Measurements from ENCODE around the gene NBEAL1. TPM values are rescaled to one million over a fixed set of nuclear protein-coding genes. Genes with fewer than 3 reads are reported as not detected.
"Not testable (repeated sequence)": the region's sequence is repeated elsewhere in the genome, so short reads cannot be mapped to it uniquely, and the experiment has no call there.

The NBEAL1 gene
- total RNA-seq, 1 experiment from 2014 or later: 2.7 TPM

DNA sequence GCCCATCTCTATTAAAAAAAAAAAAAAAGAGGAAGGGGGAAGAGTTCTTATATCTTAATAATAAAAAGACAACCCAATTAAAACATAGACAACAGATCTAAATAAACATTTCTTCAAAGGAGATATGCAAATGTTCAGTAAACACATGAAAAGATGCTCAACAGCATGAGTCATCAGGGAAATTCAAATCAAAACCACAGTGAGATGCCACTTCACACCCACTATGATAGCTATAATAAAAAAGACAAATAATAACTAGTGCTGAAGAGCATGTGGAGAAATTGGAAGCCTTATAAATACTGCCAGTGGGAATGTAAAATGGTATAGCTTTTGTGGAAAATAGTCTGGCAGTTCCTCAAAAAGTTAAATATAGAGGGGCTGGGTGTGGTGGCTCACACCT, 162.7 kb downstream of the NBEAL1 start:
- no peak for DNase-seq (ENCODE audit: low read depth)
- in situ Hi-C loops (cut with HindIII; ENCODE audit: low pct_unique_long_range_greater_than_20kb, low sequenced_read_pairs): no loop called here

DNA sequence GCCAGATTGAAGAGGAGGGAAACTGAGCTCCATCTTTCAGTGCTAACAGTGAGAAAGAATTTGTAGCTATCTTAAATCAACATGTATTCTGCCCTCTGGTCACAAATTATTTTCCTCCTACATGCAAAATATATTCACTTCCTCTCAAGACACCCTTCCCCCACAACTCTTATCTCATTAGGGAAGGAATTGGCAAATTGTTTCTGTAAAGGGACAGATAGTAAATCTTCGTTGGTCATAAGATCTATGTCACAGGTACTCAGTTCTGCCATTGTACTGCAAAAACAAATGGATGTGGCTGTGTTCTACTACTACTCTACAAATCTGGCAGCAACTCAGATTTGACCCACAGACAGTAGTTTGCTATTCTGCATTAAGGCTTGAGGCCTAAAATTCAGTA, 171.2 kb downstream of the NBEAL1 start:
- no peak for DNase-seq (ENCODE audit: low read depth)
- in situ Hi-C loops (cut with HindIII; ENCODE audit: low pct_unique_long_range_greater_than_20kb, low sequenced_read_pairs): no loop called here

DNA sequence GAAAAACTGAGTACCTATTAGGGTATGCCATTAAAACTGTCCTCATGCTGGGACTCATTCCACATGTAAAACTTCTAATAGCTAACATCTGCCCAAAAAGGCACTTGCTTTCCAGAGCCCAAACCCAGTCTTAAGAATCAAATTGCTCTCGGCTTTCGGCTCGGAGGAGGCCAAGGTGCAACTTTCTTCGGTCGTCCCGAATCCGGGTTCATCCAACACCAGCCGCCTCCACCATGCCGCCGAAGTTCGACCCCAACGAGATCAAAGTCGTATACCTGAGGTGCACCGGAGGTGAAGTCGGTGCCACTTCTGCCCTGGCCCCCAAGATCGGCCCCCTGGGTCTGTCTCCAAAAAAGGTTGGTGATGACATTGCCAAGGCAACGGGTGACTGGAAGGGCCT, 175.9 kb downstream of the NBEAL1 start:
- DNase-seq (ENCODE audit: low read depth); in situ Hi-C loops (cut with HindIII; ENCODE audit: low pct_unique_long_range_greater_than_20kb, low sequenced_read_pairs): not testable (repeated sequence)

DNA sequence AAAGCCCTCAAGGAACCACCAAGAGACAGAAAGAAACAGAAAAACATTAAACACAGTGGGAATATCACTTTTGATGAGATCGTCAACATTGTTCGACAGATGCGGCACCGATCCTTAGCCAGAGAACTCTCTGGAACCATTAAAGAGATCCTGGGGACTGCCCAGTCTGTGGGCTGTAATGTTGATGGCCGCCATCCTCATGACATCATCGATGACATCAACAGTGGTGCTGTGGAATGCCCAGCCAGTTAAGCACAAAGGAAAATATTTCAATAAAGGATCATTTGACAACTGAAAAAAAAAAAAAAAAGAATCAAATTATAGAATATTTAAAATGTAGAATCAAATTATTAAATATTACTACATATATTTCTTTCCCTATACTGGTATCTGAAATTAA, 176.4 kb downstream of the NBEAL1 start:
- in situ Hi-C loops (cut with HindIII; ENCODE audit: low pct_unique_long_range_greater_than_20kb, low sequenced_read_pairs); DNase-seq (ENCODE audit: low read depth): not testable (repeated sequence)

DNA sequence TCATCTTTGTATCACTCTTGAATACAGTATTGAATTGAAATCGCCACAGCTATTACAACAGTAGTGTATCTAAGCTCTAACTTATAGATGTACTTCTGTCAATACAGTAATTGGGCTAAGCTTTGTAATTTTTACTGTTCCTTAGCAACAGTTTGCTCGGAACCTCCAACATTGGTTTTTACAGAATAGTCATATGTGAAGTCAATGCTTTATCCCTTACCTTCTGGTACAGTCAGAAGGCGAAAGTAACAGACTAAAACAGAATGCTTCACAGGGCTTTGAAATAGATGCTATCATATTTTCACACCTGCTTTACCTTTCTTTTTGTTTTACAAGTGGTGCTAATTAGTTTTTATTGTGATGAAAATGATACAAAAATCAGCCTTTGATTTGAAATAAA, 177.3 kb downstream of the NBEAL1 start:
- in situ Hi-C loops (cut with HindIII; ENCODE audit: low pct_unique_long_range_greater_than_20kb, low sequenced_read_pairs): no loop called here
- DNase-seq (ENCODE audit: low read depth): no peak

DNA sequence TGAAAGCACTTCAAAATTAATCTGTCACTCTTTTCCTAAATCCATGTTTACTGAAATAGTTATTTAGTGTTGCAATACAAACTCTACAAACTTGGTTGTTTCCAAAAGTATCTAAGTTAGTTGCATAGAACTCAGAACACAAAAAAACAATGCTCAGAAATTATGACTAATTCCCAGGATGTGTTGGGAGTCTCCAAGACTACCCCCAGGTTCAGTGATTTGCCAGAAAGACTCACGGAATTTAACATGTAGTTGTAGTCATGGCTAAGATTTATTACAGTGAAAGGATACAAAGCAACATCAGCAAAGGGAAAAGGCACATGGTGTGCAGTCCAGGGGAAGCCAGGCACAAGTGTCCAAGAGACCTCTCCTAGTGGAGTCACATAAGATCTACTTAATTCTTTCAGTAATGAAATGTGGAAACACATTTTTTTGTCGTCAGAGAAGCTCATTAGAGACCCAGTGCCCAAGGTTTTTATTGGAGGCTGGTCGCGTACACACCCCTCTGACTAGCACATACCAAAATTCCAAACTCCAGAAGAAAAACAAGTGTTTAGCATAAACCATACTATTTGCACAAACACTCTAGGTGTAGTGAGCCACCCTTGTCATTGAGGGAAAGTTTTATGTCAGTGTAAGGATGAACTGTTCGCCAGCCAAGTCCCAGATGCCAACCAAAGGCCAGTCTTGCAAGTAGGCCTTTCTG, 180.8 kb downstream of the NBEAL1 start:
- in situ Hi-C loops (cut with HindIII; ENCODE audit: low pct_unique_long_range_greater_than_20kb, low sequenced_read_pairs): no loop called here
- no peak for DNase-seq (ENCODE audit: low read depth)

DNA sequence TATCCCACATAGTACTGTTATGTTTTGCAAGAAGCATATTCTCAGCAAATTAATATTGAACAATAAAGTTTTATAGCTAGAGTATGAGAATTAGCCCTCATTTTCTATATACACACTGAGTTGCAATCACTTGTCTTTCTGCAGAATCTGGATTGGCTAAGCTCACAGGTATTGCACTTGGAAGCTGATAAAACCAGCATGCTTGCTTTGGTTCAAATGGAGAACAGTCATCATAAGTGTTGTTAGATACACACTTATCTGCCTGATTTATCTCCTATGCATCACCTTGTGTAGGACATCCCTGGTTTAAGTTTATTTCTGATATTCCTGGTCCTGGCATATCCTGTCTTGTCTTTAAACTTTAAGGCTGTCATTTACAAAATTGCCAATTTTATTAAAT, 186.2 kb downstream of the NBEAL1 start:
- in situ Hi-C loops (cut with HindIII; ENCODE audit: low pct_unique_long_range_greater_than_20kb, low sequenced_read_pairs): no loop called here
- DNase-seq (ENCODE audit: low read depth): no peak

DNA sequence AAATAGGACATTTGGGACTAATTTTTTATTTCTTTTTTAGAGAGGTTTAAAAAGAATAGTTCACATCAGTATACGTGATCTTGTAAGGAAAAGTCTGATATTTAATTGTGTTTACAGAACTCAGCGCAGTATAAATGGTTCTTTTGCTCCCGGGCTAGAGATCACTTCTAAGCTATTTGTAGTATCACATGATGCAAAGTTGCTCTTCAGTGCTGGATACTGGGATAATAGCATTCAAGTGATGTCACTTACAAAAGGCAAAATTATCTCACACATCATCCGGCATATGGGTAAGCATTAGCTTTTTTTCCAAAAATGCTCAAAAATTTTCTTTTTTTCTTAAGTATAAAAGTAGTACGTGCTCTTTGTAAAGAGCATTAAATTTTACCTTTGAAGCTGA, 186.8 kb downstream of the NBEAL1 start:
- no peak for DNase-seq (ENCODE audit: low read depth)
- in situ Hi-C loops (cut with HindIII; ENCODE audit: low pct_unique_long_range_greater_than_20kb, low sequenced_read_pairs): no loop called here

DNA sequence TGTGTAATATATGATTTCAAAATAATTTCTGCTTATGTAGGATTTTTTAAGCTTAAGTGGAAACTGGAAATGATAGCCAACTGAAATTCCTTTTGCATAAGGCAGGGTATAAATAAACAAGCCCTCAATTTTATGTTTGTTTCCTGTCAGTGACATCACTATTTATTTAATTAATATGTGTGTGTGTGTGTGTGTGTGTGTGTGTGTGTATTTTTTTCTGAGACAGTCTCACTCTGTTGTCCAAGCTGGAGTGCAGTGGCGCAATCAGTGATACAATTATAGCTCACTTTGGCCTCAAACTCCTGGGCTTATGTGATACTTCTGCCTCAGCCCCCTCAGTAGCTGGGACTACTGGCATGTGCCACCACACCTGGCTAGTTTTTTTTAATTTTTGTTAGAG, 194.9 kb downstream of the NBEAL1 start:
- in situ Hi-C loops (cut with HindIII; ENCODE audit: low pct_unique_long_range_greater_than_20kb, low sequenced_read_pairs): no loop called here
- DNase-seq (ENCODE audit: low read depth): no peak

DNA sequence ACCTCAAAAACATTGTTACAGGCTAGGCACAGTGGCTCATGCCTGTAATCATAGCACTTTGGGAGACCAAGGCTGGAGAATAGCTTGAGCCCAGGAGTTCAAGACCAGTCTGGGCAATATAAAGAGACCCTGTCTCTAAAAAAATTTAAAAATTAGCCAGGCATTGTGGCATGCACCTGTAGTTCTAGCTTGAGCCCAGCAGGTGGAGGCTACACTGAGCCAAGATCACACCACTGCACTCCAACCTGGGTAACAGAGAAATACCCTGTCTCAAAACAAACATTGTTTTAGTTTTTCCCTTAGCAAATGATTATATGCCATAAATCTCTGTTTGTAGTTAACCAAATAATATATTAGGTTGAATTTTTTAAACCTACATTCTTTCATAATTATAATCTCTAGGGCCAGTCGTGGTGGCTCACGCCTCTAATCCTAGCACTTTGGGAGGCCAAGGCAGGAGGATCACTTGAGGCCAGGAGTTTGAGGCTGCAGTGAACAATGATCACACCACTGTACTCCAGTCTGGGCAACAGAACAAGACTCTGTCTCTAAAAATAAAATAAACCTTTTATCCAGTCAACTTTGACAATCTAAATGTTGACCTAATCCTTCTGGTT, 210.9 kb downstream of the NBEAL1 start:
- peak; percentile 8 for DNase-seq (ENCODE audit: low read depth)
- in situ Hi-C loops (cut with HindIII; ENCODE audit: low pct_unique_long_range_greater_than_20kb, low sequenced_read_pairs): no loop called here

DNA sequence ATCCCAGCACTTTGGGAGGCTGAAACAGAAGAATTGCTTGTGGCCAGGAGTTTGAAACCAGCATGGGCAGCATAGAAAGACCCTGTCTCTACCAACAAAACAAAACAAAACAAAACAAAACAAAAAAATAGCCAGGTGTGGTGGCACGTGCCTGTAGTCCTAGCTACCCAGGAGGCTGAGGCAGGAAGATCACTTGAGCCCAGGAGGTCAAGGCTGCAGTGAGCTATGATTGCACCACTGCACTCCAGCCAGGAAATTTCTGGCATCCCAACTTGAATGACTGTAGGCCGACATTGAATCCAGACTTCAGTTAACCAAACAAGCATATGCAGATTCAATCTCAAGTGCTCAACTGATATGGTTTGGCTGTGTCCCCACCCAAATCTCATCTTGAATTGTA, 215.0 kb downstream of the NBEAL1 start:
- not testable (repeated sequence) for DNase-seq (ENCODE audit: low read depth)

DNA sequence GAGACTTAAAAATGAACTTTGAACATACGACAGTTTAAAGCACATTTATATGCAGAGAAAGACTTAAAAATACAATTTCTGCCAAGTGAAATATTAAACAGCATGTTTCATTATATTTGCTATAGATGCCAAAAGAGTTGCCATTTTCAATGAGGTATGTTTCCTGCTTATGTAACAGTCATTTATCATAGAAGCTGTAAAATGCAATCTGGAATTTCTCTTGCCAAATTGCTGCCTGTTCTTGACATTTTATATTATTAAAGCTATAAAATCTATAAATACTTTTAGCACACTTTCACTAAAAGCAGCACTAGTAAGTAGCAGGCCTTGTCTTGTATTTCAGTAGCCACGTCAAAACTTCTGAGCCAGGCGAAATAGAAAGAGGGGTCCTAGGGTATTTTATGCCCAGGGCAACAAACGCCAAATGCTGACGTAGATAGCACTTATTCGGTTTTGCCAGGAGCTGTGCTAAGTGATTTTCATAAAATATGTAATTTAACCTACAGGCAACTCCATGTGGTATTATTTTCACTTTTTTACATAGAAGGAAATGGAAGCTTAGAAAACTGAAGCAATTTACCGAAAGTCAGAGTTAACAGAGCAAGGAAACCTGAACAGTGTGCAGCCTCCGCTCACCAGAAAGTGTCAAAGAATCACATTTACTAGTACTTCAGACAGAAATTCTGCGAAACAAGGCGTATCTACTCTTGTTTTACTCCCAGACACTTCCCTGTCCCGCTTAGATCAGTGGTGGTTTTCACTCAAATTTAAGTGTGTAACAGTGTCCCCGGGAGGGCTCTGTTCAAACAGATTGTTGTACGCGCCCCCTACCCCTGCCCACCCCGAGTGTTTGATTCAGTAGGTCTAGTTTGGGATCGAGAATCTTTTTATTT, 222.9 kb downstream of the NBEAL1 start:
- no peak for DNase-seq (ENCODE audit: low read depth)
- in situ Hi-C loops (cut with HindIII; ENCODE audit: low pct_unique_long_range_greater_than_20kb, low sequenced_read_pairs): no loop called here

More for the DNA sequence above, 215.0 kb downstream of the NBEAL1 start:
- in situ Hi-C loops (cut with HindIII; ENCODE audit: low pct_unique_long_range_greater_than_20kb, low sequenced_read_pairs): not testable (repeated sequence)

DNA sequence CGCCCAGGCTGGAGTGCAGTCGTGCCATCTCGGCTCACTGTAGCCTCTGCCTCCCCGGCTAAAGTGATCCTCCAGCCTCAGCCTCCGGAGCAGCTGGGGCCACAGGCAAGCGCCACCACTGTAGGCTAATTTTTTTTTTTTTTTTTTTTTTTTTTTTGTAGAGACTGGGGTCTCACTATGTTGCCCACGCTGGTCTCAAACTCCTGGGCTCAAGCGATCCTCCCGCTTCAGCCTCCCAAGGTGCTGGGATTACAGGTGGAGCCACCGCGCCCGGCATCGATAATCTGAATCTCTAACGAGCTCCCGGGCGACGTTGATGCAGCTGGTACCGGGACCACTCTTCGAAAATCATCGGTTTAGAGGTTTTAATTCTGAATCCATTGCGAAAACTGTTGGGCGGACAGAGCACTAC, 223.6 kb downstream of the NBEAL1 start:
- in situ Hi-C loops (cut with HindIII; ENCODE audit: low pct_unique_long_range_greater_than_20kb, low sequenced_read_pairs): no loop called here

DNA sequence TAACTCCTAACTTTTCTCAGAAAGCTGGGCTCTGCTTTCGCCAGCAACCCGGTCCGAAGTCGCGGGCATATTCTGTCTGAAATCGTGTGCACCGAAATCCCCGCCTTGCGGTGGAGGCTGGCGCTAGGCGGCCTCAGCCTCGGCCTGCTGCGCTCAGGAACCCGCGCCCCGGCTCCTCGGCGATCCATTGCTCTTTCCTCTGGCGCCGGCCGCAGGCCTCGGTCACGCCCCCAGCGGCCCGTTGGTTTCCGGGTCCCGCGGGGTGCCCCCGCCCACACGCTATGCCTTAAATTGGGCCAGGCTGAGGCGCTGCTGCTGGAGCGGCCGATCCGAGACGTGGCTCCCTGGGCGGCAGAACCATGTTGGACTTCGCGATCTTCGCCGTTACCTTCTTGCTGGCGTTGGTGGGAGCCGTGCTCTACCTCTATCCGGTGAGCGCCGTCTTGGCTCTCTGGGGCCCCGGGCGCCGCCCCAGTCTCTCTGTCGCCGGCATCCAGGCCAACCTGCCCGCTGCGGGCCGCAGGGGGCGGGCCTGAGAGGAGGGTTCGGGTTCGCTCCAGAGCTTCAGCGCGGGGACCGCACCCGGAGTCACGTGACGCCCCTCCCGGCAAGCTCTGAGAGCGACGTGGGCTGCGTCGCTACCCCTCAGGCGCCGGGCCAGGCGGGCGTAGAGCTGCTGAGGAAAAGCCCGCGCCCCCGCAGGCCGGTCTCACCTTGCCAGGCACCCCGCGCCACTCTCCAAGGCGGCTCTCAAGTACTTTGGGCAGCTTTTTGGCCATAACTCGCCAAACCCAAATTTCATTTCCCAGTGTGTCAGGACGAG, 224.2 kb downstream of the NBEAL1 start, which contains the start of gene CYP20A1:
Gene CYP20A1 (plus strand): TSS at position 315 of the 823 bp plus-strand sequence. CDS start 45 bp downstream, at position 360.
- in situ Hi-C loops (cut with HindIII; ENCODE audit: low pct_unique_long_range_greater_than_20kb, low sequenced_read_pairs): no loop called here
- DNase-seq (ENCODE audit: low read depth): peak; percentile 95

More for the DNA sequence above, 223.6 kb downstream of the NBEAL1 start:
- no peak for DNase-seq (ENCODE audit: low read depth)

DNA sequence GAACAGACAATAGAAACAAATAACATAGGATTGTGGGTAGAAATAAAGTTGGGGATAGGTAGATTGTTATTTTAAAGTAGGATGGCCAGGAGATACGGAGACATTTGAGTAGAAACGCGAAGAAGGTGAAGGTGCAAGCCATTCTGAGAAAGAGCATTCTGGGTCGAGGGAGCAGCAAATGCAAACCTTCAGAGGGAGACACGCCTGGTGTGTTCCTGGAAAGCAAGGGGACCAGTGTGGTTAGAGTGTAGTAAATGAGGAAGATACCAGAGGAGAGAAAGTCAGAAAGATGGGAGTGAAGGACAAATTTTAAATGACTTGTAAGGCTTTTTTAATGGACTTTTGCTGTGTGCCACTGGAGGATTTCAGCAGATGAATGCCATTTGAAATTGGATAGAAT, 225.8 kb downstream of the NBEAL1 start:
- in situ Hi-C loops (cut with HindIII; ENCODE audit: low pct_unique_long_range_greater_than_20kb, low sequenced_read_pairs): no loop called here
- DNase-seq (ENCODE audit: low read depth): no peak

DNA sequence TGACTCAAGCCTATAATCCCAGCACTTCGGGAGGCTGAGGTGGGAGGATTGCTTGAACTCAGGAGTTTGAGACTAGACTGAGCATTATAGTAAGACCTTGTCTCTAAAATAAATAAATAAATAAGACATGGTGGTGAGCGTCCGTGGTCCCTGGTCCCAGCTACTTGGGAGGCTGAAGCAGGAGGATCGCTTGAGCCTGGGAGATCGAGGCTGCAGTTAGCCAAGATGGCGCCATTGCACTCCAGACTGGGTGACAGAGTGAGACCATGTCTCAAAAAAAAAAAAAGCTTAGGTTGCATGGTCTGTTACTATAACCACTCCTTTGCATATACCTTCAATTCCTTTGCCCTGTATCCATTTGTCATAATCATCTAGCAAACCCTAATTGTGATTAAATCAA, 227.8 kb downstream of the NBEAL1 start:
- in situ Hi-C loops (cut with HindIII; ENCODE audit: low pct_unique_long_range_greater_than_20kb, low sequenced_read_pairs): no loop called here
- DNase-seq (ENCODE audit: low read depth): no peak

DNA sequence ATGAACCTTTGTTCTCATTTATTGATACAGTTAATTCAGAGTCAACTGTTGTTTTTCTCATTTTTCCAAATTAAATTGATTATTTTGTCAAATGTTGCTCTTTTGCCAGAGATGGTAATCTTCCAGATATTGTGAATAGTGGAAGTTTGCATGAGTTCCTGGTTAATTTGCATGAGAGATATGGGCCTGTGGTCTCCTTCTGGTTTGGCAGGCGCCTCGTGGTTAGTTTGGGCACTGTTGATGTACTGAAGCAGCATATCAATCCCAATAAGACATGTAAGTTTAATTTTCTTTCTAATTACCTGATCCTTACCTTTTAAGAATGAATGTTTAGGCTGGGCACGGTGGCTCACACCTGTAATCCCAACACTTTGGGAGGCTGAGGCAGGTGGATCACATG, 232.0 kb downstream of the NBEAL1 start:
- DNase-seq (ENCODE audit: low read depth): no peak
- in situ Hi-C loops (cut with HindIII; ENCODE audit: low pct_unique_long_range_greater_than_20kb, low sequenced_read_pairs): no loop called here

DNA sequence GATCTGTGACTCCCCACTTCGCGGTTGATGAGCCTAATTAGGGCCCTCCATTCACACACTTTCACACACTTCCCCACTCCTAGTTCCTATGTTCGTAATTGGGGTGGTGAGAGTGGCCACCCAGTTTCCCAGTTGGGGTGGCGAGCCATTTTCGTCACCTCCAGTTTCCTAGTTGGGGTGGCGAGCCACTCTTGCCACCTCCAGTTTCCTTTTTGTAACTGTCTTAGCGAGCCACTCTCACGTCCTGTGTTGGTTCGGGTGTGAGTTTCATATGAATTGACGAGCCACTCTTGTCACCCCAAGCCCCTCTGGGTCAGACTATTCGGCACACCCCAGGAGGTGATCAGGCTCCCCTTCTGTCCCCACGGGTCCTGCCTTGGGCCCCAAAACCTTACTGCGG, 238.1 kb downstream of the NBEAL1 start:
- in situ Hi-C loops (cut with HindIII; ENCODE audit: low pct_unique_long_range_greater_than_20kb, low sequenced_read_pairs): no loop called here
- no peak for DNase-seq (ENCODE audit: low read depth)

Measured in Caki2 (cell line).